Stimulated activated CD8-positive, alpha-beta memory T cell treated with anti-CD3 and anti-CD28 coated beads, Interleukin-2, amount 100 ng/mL, for 1 hour (primary cell): ENCODE data around the gene UNC93B1.
"Not testable (repeated sequence)": the region's sequence is repeated elsewhere in the genome, so short reads cannot be mapped to it uniquely, and the experiment has no call there.

Source experiments
- DNase-seq, 2 donors: peaks; one replicate each; pipeline ENCODE4 v3.0.0-alpha.2; 2020; ENCODE audit warnings: low read depth in 2 of 2

UNC93B1 gene

DNA sequence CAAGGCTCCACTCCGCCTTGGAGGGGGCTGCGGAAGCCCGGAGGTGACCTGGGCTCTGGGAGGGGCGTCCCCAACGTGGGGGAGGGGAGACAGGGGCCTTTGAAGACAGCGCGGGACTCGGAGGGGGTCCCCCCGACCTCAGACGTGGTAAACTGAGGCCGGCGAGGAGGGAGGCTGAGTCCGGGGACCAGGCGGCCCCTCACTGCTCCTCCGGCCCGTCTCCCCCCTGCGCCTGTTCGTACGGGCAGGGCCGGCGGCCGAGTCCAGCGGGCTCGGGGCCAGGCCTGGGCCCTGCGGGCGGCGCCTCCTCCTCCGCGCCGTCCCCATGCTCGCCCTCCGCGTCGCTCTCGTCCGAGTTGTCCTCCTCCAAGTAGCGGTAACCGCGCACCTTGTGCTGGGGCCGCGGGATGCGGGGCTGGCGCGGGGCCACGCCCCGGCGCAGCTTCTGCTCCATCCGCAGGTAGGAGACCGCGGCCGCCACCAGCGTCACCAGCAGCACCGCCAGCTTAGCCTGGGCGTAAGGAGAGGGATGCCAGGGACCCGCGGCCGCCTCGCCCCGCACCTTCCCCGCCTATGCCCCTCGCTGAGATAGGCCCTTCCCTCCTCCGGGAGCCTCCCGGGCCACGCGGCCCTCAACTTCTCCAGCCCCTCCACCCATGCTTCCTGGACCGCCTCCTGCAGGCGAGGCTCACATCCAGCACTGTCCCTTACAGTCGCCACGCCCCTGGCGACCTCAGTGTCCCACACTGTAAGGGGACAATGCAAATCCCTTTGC, 12.4 kb downstream of the UNC93B1 start:
- DNase-seq, result not testable (repeated sequence)

DNA sequence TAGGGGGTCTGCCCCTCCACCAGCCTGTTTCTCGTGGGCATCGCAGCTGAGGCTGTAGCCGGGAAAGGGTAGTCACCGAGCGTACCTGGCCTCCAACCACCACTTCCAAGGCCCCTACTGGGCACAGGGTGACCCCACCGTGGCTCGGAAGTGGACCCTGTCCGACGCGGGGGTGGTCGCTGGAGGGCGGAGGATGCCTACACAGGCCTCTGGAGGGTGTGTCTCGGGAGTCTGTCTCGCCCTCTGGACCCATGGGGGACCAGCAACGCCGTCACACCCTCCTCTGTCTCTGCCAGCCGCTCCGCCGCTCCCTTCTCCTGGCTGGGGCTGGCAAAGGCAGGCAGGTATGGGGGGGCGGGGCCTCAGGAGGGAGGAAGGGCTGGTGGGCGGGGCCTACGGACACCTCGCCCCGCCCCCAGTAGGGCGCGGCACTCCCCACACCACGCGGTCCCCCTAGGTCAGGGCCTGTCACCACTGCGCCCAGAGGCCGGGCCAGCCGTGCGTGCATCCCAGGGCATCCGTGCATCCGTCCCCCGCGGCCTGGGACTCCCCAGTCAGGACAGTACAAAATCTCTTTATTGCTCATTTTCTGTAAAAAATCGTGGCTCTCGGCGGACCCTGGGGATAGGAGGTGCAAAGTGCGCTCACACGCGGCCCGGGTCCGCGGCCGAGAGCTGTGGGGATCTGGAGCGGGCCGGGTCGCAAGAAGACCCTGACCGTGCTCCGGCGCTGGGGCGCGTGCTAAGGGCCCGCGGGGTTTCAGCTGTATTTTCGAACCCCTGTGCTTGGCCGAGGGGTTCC, 13.2 kb downstream of the UNC93B1 start:
- not testable (repeated sequence) for DNase-seq

DNA sequence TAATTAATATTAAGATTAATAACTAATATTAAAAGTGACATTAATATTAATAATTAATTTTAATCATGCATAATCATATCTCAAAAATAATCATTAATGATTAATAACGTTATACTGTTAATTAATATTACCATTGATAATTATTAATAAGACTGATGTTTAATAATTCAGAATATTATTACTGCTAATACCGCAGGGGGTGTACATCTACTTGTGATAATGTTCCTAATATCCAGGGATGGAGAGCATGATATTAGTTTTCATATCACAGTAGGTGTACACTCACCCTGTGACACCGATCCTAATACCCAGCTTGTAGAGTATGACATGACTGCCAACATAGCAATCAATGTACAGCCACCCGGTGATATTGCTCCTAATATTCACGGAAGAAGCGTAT, 18.6 kb downstream of the UNC93B1 start:
- DNase-seq, result not testable (repeated sequence)

DNA sequence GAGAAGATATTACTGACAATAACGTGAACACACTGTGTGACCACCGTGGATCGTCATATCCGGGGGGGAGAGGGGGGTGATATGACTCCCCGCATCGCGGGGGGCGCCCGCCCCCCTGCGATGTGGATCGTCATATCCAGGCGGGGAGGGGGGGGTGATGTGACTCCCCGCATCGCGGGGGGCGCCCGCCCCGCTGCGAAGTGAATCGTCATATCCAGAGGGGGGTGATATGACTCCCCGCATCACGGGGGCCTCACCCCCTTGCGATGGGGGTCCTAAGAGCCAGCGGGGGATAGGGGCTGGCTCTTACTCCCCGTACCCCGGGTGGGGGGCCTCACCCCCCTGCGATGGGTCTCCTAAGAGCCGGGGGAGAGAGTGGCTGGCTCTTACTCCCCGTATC, 19.9 kb downstream of the UNC93B1 start:
- no peak for DNase-seq

DNA sequence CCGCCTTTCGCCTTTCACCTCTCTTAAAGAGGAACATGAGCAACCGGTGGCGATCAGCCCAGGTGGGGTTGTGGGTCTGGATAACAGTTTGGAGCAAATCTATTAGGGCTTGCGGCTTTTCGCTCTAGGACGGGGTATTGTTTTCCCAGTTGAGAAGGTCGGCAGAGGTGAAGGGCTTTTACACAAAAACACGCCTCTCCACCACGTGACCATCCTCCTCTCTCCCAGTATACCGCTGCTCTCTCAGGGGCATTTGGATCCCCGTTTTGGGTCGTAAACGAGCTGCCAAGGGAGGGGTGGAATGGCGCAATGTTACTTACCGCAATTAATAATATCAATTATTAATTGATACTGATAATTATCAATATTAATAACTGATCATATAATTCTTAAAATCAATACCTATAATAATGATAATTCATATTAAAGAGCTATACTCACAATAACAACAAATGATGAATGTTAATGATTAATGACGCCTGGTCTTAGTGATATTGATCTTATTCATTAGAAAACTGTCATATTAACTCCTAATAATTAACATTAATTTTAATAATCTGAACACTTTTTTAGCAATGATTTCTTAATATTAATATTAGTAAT, 21.5 kb downstream of the UNC93B1 start:
- DNase-seq, result not testable (repeated sequence)

DNA sequence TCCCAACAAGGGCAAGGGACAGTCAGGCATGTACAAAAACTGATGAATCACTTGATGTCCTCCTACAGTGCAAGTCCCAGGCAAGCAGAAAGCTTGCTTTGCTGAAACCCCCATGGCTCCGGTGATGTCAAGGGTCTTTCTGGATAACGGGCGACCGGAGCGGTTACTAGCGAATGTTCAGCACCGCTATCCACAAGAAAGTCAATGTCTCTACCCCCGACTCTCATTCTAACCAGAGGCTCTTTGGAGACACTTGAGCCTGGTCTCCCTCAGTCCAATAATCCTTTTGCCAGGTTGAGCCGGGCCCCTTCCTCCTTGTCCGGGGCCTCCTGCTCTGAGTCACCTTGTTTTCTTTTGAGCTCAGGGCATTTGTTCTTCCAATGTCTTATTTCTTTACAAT, 22.7 kb downstream of the UNC93B1 start:
- not testable (repeated sequence) for DNase-seq

DNA sequence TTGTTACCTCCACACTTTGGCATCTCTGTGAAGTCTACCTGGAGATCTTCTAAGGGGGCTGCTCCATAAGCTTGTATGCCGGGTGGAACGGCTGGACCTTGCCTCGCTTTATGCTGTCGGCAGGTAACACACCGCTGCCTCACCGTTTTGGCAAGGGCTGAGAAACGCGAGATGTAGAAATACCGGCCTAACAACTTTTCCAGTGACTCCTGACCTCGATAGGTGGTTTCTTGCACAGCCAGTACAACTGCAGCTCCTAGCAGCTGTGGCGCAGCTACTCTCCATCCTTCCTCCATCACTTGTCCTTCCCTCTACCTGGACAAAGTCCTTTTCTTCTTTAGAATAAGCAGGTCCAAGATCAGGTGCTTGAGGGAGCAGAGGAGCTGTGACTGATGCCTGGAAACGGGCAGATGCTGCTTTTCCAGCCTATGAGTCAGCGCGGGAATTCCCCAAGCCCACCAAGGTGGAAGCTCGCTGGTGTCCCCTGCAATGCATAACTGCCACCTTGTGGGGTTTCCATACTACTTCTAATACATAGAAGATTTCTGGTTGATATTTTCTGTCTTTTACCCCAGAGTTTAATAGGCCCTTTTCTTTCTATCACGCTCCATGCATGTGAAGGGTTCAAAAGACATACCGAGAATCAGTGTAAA, 25.0 kb downstream of the UNC93B1 start:
- not testable (repeated sequence) for DNase-seq

DNA sequence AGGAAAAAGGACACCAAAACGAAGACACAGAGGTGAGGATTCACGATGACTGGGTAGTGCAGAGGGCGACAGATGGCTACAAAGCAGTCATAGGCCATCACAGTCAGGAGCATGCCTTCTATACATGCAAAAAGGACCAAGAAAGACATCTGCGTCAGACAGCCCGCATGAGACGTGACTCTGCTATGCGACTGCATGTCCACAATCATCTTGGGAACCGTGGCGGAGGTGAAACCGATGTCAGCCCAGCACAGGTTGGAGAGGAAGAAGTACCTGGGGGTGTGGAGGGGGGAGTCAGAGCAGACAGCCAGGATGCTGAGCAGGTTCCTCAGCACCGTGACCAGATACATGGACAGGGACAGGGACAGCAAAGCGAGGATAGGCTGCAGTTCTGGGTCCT, 29.2 kb downstream of the UNC93B1 start:
- DNase-seq, result not testable (repeated sequence)

DNA sequence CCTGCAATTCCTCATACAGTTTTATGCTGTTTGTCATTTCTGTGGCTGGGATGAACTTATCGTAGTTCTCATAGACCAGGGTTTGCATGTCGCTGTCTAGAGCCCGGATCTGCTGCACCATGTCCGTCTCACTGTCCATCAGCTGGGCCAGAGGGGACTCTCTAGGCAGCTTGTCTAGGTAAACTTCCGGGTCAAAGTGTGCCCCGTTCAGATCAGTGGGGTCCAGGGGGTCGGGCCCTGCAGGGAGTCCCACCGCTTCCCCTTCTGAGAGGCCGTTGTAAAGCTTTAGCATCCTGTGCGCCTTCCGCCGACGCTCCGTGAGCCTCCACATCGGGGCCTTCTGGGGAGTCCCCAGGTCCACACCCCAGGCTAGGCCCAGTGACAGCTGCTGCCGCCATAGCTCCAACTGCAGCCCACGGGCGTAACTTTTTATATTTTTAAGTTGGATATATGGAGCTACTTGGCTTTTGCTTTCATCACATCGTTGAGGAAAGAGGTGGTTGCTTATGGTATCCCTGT, 38.0 kb downstream of the UNC93B1 start:
- DNase-seq, result not testable (repeated sequence)

DNA sequence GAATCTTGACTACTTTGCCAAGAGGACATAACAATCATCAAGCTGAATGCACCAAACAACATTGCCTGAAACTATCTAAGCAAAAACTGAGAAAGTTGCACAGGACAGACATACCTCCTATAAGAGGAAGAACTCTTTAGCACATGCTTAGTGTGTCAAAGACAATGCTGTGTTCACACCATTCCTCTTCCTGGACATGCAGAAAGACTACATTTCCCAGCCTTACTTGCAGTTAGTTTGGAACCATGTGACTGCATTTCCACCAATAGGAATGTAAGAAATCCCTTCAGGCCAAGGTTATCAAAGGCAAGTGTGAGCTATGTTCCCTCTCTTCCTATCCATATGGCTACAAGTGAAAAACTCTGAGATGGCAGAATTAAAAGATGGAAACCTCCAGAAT, 39.2 kb downstream of the UNC93B1 start:
- DNase-seq, result not testable (repeated sequence)

DNA sequence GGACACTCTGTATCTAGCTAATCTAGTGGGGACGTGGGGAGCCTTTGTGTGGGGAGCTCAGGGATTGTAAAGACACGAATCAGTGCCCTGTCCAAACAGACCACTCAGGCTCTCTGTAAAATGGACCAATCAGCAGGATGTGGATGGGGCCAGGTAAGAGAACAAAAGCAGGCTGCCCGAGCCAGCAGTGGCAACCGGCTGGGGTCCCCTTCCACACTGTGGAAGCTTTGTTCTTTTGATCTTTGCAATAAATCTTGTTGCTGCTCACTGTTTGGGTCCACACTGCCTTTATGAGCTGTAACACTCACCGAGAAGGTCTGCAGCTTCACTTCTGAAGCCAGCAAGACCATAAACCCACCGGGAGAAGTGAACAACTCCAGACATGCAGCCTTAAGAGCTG, 40.0 kb downstream of the UNC93B1 start:
- DNase-seq, result not testable (repeated sequence)

DNA sequence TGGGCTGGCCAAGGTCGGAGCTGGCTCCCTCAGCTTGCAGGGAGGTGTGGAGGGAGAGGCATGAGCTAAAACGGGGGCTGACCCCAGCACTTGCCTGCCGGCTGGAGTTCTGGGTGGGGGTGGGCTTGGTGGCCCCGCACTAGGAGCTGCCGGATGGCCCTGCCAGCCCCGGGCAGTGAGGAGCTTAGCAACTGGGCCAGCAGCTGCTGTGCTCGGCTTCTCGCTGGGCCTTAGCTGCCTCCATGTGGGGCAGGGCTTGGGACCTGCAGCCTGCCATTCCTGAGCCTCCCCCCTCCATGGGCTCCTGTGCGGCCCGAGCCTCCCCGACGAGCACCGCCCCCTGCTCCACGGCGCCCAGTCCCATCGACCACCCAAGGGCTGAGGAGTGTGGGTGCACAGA, 40.7 kb downstream of the UNC93B1 start:
- DNase-seq, result not testable (repeated sequence)

DNA sequence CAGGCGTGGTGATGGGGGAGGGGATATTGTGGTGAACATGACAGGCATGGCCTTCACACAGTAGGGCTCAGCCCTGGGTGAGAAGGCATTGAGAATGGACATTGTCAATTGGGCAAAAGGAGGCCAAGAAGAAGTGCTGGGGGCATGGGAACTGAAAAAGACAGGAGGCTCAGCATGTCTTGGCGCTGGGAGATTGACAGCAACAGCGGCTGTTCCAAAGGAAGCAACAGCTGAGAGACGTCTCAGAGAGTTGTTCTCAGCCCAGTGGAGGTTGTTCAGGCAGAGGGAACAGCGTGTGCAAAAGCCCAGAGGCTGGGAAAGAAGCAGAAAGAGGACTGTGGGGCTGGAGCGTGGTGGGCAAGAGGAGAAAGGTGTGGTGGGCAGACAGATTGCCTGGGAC, 47.7 kb downstream of the UNC93B1 start:
- DNase-seq, result not testable (repeated sequence)

DNA sequence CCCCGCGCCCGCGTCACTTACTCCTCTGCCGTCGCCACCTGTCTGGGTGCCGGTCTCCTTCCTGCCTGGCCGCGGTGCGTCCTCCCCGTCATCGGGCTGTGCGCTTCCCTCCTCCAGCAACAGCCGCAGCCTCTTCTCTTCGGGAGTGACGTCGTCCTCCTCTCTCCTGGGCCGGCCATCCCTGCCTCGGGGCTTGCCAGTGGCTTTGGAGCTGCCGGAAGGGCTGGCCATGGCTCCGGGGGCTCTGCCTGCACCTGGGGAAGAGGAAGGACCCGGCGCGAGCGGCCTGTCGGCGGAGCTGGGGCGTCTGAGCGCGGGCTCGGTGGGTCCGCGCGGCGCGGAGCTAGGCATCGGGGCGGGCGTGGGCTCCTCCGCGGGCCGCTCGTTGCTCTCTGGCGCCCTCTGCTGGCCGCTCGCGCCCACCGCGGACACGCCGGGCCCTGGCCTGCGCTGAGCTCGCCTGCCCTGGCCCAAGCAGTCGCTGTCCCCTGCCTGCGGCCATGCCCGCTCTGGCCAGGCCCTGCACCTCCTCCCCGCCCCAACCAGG, 48.4 kb downstream of the UNC93B1 start:
- peak; percentile 60 for DNase-seq

DNA sequence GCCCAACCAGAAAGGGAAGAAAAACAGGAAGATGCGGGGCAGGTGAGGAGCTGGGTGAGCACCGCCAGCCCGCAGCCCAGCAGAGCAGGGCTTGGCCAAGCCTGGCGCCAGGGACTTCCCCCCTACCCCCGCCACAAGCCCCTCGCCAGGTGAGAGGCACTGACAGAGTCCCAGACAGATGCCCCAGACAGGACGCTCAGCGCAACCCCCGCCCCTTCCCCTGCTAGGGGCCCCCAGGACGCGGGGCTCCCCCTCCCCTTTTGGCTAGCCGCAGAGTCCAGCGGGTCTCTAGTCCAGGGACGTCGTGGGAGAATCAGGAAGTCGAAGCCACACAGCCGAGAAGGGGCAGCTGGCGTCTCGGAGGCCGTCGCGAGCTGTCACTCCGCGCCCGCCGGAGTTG, 48.9 kb downstream of the UNC93B1 start:
- DNase-seq, result not testable (repeated sequence)

DNA sequence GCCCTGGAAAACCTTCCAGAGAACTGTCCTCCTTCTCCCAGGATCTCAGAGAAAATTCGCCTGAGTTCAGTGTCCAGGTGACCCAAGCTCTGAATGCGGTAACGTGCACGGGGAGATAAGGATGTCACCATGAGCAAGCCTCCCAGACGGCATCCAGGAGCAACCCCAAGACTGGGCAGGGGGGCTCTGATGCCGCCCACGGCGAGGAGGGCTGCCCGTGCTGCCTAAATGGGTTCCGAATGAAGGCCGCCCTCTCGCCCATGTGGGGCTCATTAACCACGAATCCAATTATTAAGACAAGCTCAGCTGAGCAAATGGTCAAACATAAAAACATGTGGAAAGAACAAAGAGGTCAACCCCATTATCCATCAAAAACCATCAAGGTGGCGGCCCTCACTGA, 49.6 kb downstream of the UNC93B1 start:
- DNase-seq, result not testable (repeated sequence)

DNA sequence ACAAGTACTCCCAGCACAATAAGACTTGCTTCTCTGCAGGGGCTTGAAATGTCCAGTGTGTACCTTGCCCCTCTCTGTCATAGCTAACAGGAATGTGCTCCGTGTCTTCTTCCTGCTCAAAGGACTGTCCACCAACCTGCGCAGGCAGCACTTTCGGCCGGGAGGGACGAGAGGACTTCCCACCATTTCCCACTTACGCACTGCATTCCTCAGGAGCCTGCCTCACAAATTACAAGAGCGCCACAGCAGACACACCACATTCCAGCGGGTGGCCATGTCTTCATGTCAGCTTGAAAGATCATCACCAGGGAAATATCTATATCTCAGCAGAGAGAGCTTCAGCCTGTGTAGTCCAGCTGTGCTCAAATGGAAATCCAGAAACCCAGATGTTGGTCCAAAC, 53.2 kb downstream of the UNC93B1 start:
- DNase-seq, result not testable (repeated sequence)

DNA sequence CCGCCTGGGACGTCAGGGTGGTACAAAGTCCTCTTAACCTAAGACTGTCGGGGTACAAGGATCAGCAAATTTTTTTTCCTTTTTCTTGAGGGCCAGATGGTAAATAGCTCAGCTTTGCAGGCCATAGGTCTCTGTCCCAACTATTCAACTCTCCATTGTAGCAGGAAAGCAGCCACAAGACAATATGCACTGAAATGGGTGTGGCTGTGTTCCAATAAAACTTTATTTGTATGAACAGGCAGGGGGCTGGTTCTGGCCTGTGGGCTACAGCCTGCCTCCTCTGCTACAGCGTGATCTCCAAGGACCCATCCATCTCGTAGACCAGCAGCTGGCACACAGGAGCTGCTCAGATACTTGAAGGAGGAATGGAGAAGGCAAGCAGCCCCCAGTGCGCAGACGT, 56.1 kb downstream of the UNC93B1 start:
- DNase-seq, result not testable (repeated sequence)

DNA sequence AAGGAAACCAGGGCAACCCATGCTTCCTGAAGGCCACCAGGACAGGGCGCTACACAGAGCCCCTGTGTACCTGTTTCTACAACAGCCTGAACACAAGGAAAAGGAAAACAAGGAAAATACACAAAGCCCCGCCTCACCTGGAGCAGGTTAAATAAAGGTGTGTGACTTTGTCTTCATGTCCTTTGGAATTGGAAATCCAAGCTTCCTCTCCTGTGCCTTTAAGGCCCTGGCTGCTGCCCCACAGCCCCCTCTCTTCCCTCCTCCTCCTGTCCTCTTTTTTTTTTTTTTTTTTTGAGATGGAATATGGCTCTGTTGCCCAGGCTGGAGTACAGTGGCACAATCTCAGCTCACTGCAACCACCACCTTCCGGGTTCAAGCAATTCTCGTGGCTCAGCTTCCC, 57.5 kb downstream of the UNC93B1 start:
- DNase-seq, result not testable (repeated sequence)

DNA sequence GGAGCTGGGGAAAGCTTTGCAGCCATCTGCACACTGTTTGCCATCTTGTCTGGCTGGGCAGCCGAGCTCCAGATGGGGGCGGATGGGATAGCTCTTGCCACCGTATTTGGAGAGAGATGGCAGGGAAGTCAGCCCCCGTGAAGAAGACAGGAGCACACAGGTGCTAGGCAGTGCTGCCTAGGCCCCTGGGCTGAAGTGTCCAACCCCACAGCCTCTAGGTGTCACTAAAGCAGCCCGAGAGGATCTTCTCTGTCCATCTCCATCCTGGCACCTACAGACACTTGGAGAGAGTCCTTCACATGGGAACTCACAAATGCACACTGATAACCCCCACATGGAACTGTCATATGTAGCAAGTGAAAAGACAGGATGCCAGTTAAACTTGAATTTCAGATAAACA, 60.5 kb downstream of the UNC93B1 start:
- not testable (repeated sequence) for DNase-seq
